H1 (cell line): ENCODE results near the gene MITF. TPM values are rescaled to one million over a fixed set of nuclear protein-coding genes. Genes with fewer than 3 reads are reported as not detected.

ENCODE experiments used
- PHF8 ChIP-seq: fragments of 200-600 bp; sonication (generic); conservative IDR thresholded peaks from 2 replicates; pipeline ENCODE4 v1.7.1; 2012; ENCODE audit warnings: low read depth, mild to moderate bottlenecking, inconsistent platforms, low read length, moderate library complexity
- polyA plus RNA-seq, 7 experiments: library from polyadenylated mRNA; depleted of rRNA in 3 of 7; stranded (reverse) in 5 of 7; unstranded in 2 of 7; fragments of >200 nt in 5 of 7; fragments of 200-250 nt in 2 of 7; gene quantifications; 1 replicate in 5 of 7; 2 replicates in 1 of 7; 4 replicates in 1 of 7; pipeline versions ENCODE4 v1.2.1 to v1.2.3, GENCODE V29; 2011 to 2013; ENCODE audit warnings: missing spikeins in 2 of 7, mixed read lengths in 2 of 7
- total RNA-seq: library from RNA; stranded (reverse); fragmentation: NEBNext Ultra II Directional; extraction: Animal tissue kit (Norgen Biotek cat#: 25700); gene quantifications from 2 replicates; pipeline ENCODE4 v1.2.1, GENCODE V29; 2021

MITF gene
- total and polyA plus RNA-seq, 2 of the 8 experiments (the other 6 are each of a cell fraction or from before 2014, with no cell fraction given) = 0.53 to 1.4 TPM

DNA sequence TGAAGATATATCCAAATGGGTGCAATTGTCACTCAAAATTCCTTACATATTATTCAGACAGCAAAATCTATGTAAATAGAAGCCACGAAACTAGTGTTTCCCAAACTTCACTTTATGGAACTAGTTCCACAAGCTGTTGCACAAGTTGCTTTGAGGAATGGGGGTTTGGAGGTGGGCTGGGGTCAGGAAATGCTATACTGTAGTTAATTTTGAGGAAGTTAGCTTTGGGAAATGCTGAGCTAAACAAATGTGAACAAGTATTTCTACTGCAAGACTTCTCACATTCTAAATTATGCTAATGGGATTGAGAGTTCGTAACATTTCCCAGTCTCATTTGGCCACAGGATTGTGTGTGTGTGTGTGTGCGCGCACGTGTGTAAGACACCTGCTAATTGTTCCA, 231.6 kb downstream of the MITF start (continued):
- TF ChIP-seq PHF8 = no peak
- TF ChIP-seq, all 59 proteins: peak for 0
